Liver (tissue), 9 donors: ENCODE measurements around the gene STK39. TPM values are rescaled to one million over a fixed set of nuclear protein-coding genes. Genes with fewer than 3 reads are reported as not detected.

Experiments
- DNase-seq: peaks from one replicate; pipeline ENCODE4 v3.0.0-alpha.2; 2017; ENCODE audit warnings: low spot score
- H3K27ac ChIP-seq, 2 donors: one replicate each; pipeline ENCODE4 v1.7.0; 2013; ENCODE audit warnings: inconsistent platforms in 2 of 2, low read length in 2 of 2, control low read depth in 1 of 2, low read depth in 1 of 2, mild to moderate bottlenecking in 1 of 2
- H3K27me3 ChIP-seq, 4 donors: one replicate each; pipeline versions ENCODE4 v1.6.1 to v1.7.0; 2013; ENCODE audit warnings: low read length in 3 of 4, inconsistent platforms in 1 of 4, mild to moderate bottlenecking in 1 of 4, moderate library complexity in 1 of 4; ENCODE audit not compliant: control insufficient read depth in 4 of 4, insufficient read depth in 4 of 4
- H3K36me3 ChIP-seq, 4 donors: one replicate each; pipeline versions ENCODE4 v1.6.1 to v1.7.0; 2013; ENCODE audit warnings: low read length in 3 of 4, mild to moderate bottlenecking in 3 of 4, low read depth in 1 of 4, moderate library complexity in 1 of 4; ENCODE audit not compliant: control insufficient read depth in 4 of 4, insufficient read depth in 3 of 4
- H3K4me1 ChIP-seq, 4 donors: one replicate each; pipeline versions ENCODE4 v1.6.1 to v1.7.0; 2013; ENCODE audit warnings: low read length in 3 of 4, mild to moderate bottlenecking in 3 of 4, moderate library complexity in 1 of 4; ENCODE audit not compliant: control insufficient read depth in 4 of 4, insufficient read depth in 4 of 4
- H3K4me3 ChIP-seq, 3 donors: one replicate each; pipeline versions ENCODE4 v1.6.1 to v1.7.0; 2013; ENCODE audit warnings: low read length in 3 of 3, control low read depth in 1 of 3, low read depth in 1 of 3, mild to moderate bottlenecking in 1 of 3
- H3K9ac ChIP-seq, 2 donors: one replicate each; pipeline ENCODE4 v1.7.0; 2013; ENCODE audit warnings: low read length in 2 of 2, mild to moderate bottlenecking in 2 of 2, moderate library complexity in 2 of 2, control low read depth in 1 of 2, low read depth in 1 of 2
- H3K9me3 ChIP-seq, 4 donors: one replicate each; pipeline versions ENCODE4 v1.6.1 to v1.7.0; 2013; ENCODE audit warnings: low read length in 3 of 4; ENCODE audit not compliant: control insufficient read depth in 4 of 4
- EGR1 ChIP-seq, 2 donors: IDR thresholded peaks; 2 replicates each; pipeline ENCODE4 v1.6.1; 2016 to 2018; ENCODE audit warnings: antibody characterized with exemption in 2 of 2, low read depth in 2 of 2
- FOXA1 ChIP-seq: IDR thresholded peaks from 2 replicates; pipeline ENCODE4 v1.6.1; 2016; ENCODE audit warnings: antibody characterized with exemption
- FOXA2 ChIP-seq: IDR thresholded peaks from 2 replicates; pipeline ENCODE4 v1.6.1; 2016; ENCODE audit warnings: antibody characterized with exemption
- GABPA ChIP-seq, 2 donors: IDR thresholded peaks in 1 of 2; conservative IDR thresholded peaks in 1 of 2; 2 replicates each; pipeline ENCODE4 v1.6.1; 2016; ENCODE audit warnings: antibody characterized with exemption in 2 of 2, mild to moderate bottlenecking in 1 of 2, moderate library complexity in 1 of 2
- HNF4A ChIP-seq, 2 donors: conservative IDR thresholded peaks; 2 replicates each; pipeline ENCODE4 v1.6.1; 2016; ENCODE audit warnings: antibody characterized with exemption in 2 of 2, mild to moderate bottlenecking in 2 of 2
- HNF4G ChIP-seq: IDR thresholded peaks from 2 replicates; pipeline ENCODE4 v1.6.1; 2016; ENCODE audit warnings: antibody characterized with exemption
- JUND ChIP-seq, 2 donors: IDR thresholded peaks; 2 replicates each; pipeline ENCODE4 v1.6.1; 2016; ENCODE audit warnings: antibody characterized with exemption in 2 of 2
- NR2F2 ChIP-seq: IDR thresholded peaks from 2 replicates; pipeline ENCODE4 v1.6.1; 2016; ENCODE audit warnings: antibody characterized with exemption
- RAD21 ChIP-seq, 2 donors: IDR thresholded peaks; 2 replicates each; pipeline ENCODE4 v1.6.1; 2016; ENCODE audit warnings: antibody characterized with exemption in 2 of 2, mild to moderate bottlenecking in 2 of 2
- RXRA ChIP-seq, 2 donors: IDR thresholded peaks; 2 replicates each; pipeline ENCODE4 v1.6.1; 2017 to 2018; ENCODE audit warnings: antibody characterized with exemption in 2 of 2, mild to moderate bottlenecking in 1 of 2
- SP1 ChIP-seq: IDR thresholded peaks from 2 replicates; pipeline ENCODE4 v1.6.1; 2018; ENCODE audit warnings: antibody characterized with exemption, mild to moderate bottlenecking
- TAF1 ChIP-seq: conservative IDR thresholded peaks from 2 replicates; pipeline ENCODE4 v1.6.1; 2016; ENCODE audit warnings: antibody characterized with exemption, mild to moderate bottlenecking
- YY1 ChIP-seq: IDR thresholded peaks from 2 replicates; pipeline ENCODE4 v1.6.1; 2016; ENCODE audit warnings: antibody characterized with exemption, mild to moderate bottlenecking
- WGBS: extraction: QIAGEN DNeasy Blood & Tissue Kit; methylation state at CpG from one replicate; pipeline ENCODE4 v1.1.7; 2013; 5-methylcytosine and 5-hydroxymethylcytosine counted together
- polyA plus RNA-seq, 2 donors: library from polyadenylated mRNA; stranded (reverse) in 1 of 2; unstranded in 1 of 2; fragments of 200-250 nt in 1 of 2; fragments of >200 nt in 1 of 2; fragmentation: Nextera tagmentation in 1 of 2; extraction: Ambion mirVana in 1 of 2; gene quantifications; one replicate each; pipeline versions ENCODE4 v1.2.1 to v1.2.3, GENCODE V29; 2013 to 2015
- total RNA-seq, 2 donors: library from RNA; depleted of rRNA; stranded (reverse); fragments of >200 nt; gene quantifications; one replicate each; pipeline ENCODE4 v1.2.3, GENCODE V29; 2014
- TF ChIP-seq, protein P1 (sequence below): fragments of 150-350 bp; IDR thresholded peaks from 2 replicates; pipeline ENCODE4 v1.5.1; 2017; ENCODE audit warnings: improper control_type of control experiment, low read depth, low read length; ENCODE audit not compliant: missing input control
- TF ChIP-seq, protein P2 (sequence below): IDR thresholded peaks from 2 replicates; pipeline ENCODE4 v1.6.1; 2016; ENCODE audit warnings: antibody characterized with exemption
- TF ChIP-seq, protein P3 (sequence below): IDR thresholded peaks from 2 replicates; pipeline ENCODE4 v1.6.1; 2016; ENCODE audit warnings: antibody characterized with exemption
- TF ChIP-seq, protein P4 (sequence below): IDR thresholded peaks from 2 replicates; pipeline ENCODE4 v1.6.1; 2016; ENCODE audit warnings: antibody characterized with exemption, mild to moderate bottlenecking
- TF ChIP-seq, protein P5 (sequence below): IDR thresholded peaks from 2 replicates; pipeline ENCODE4 v1.6.1; 2016; ENCODE audit warnings: antibody characterized with exemption
- donor health status: healthy.
- donor health status: healthy.
- donor health status: healthy.
- donor health status: healthy.
- donor health status: healthy.

STK39 gene
- total and polyA plus RNA-seq, 4 donors = 0.29 to 1.8 (median 0.73) TPM

DNA sequence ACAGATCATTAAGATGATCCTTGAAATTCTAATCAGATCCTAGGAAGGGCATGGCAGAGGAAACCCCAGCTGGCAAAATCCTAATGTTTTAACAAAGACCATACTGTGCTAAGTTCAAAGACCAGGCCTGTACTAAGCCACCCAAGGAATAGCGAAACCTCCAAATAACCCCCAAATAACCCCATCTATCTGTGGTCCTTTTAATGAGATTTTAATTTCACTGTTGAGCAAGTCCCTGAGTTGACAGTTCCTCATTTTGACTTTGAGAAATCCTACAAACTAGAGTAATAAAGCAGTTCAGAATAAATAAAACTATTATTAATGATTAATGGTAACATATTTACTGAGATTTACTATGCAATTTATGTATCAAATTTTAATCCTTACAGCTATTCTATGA lies 259.8 kb downstream of the STK39 start:
- H3K27me3 ChIP-seq = no peaks in the 10 kb centered on the region
- H3K36me3 ChIP-seq = no peaks in the 10 kb centered on the region
- H3K9ac ChIP-seq = no peak overlapping the region
- no peak overlapping the region for H3K27ac ChIP-seq
- H3K9me3 ChIP-seq = no peaks in the 10 kb centered on the region
- TF ChIP-seq RXRA (IDR thresholded peaks at IDR 0.05) = no peak
- TF ChIP-seq FOXA1 = no peak
- no peak for TF ChIP-seq RAD21 (IDR thresholded peaks at IDR 0.05)
- no peak for TF ChIP-seq GABPA (IDR thresholded peaks at IDR 0.05 in 1 of 2, conservative IDR thresholded peaks at IDR 0.05 in 1 of 2)
- no peak for TF ChIP-seq JUND (IDR thresholded peaks at IDR 0.05)
- no peak for TF ChIP-seq SP1
- TF ChIP-seq, protein P1, sequence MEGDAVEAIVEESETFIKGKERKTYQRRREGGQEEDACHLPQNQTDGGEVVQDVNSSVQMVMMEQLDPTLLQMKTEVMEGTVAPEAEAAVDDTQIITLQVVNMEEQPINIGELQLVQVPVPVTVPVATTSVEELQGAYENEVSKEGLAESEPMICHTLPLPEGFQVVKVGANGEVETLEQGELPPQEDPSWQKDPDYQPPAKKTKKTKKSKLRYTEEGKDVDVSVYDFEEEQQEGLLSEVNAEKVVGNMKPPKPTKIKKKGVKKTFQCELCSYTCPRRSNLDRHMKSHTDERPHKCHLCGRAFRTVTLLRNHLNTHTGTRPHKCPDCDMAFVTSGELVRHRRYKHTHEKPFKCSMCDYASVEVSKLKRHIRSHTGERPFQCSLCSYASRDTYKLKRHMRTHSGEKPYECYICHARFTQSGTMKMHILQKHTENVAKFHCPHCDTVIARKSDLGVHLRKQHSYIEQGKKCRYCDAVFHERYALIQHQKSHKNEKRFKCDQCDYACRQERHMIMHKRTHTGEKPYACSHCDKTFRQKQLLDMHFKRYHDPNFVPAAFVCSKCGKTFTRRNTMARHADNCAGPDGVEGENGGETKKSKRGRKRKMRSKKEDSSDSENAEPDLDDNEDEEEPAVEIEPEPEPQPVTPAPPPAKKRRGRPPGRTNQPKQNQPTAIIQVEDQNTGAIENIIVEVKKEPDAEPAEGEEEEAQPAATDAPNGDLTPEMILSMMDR = no peak
- TF ChIP-seq, protein P2, sequence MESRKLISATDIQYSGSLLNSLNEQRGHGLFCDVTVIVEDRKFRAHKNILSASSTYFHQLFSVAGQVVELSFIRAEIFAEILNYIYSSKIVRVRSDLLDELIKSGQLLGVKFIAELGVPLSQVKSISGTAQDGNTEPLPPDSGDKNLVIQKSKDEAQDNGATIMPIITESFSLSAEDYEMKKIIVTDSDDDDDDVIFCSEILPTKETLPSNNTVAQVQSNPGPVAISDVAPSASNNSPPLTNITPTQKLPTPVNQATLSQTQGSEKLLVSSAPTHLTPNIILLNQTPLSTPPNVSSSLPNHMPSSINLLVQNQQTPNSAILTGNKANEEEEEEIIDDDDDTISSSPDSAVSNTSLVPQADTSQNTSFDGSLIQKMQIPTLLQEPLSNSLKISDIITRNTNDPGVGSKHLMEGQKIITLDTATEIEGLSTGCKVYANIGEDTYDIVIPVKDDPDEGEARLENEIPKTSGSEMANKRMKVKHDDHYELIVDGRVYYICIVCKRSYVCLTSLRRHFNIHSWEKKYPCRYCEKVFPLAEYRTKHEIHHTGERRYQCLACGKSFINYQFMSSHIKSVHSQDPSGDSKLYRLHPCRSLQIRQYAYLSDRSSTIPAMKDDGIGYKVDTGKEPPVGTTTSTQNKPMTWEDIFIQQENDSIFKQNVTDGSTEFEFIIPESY = no peak
- no peak for TF ChIP-seq YY1
- TF ChIP-seq TAF1 = no peak
- no peak for TF ChIP-seq NR2F2
- no peak overlapping the region for H3K4me3 ChIP-seq
- WGBS = 93% methylated on average over 1 of the region's 1 CpG
- no peak for DNase-seq
- H3K4me1 ChIP-seq = no peaks in the 10 kb centered on the region

DNA sequence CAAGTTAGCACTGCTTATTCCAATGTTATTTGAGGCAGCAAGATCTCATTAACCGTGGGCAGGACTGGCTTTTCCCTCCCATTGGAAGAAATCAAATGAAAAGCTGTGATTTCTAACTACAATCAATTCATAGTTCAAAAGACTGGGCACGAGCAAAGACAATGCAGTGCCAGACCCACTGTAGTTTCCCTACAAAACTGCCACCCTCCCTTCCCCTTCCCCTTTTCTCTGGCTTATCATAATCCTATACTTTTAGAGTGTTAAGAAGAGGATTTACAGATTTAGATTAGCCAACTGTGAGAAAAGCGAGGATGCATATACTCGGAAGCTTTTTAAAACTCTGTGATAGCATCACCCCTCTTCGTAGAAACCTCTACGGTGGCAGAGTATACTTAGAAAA lies 260.4 kb downstream of the STK39 start:
- WGBS = 91% methylated on average over 6 of the region's 6 CpGs
- TF ChIP-seq, protein P3, sequence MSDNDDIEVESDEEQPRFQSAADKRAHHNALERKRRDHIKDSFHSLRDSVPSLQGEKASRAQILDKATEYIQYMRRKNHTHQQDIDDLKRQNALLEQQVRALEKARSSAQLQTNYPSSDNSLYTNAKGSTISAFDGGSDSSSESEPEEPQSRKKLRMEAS = no peak
- no peak for TF ChIP-seq NR2F2
- TF ChIP-seq FOXA2 = no peak
- TF ChIP-seq, protein P2 = no peak
- TF ChIP-seq RXRA (IDR thresholded peaks at IDR 0.05) = no peak
- no peak for TF ChIP-seq HNF4A (conservative IDR thresholded peaks at IDR 0.05)
- no peak for TF ChIP-seq GABPA (IDR thresholded peaks at IDR 0.05 in 1 of 2, conservative IDR thresholded peaks at IDR 0.05 in 1 of 2)
- no peak for TF ChIP-seq EGR1 (IDR thresholded peaks at IDR 0.05; ENCODE audit: low read depth in 2 of 2)
- TF ChIP-seq, protein P1 = no peak
- TF ChIP-seq RAD21 (IDR thresholded peaks at IDR 0.05) = no peak
- TF ChIP-seq SP1 = no peak
- TF ChIP-seq HNF4G = no peak
- TF ChIP-seq TAF1 = no peak
- TF ChIP-seq, protein P4, sequence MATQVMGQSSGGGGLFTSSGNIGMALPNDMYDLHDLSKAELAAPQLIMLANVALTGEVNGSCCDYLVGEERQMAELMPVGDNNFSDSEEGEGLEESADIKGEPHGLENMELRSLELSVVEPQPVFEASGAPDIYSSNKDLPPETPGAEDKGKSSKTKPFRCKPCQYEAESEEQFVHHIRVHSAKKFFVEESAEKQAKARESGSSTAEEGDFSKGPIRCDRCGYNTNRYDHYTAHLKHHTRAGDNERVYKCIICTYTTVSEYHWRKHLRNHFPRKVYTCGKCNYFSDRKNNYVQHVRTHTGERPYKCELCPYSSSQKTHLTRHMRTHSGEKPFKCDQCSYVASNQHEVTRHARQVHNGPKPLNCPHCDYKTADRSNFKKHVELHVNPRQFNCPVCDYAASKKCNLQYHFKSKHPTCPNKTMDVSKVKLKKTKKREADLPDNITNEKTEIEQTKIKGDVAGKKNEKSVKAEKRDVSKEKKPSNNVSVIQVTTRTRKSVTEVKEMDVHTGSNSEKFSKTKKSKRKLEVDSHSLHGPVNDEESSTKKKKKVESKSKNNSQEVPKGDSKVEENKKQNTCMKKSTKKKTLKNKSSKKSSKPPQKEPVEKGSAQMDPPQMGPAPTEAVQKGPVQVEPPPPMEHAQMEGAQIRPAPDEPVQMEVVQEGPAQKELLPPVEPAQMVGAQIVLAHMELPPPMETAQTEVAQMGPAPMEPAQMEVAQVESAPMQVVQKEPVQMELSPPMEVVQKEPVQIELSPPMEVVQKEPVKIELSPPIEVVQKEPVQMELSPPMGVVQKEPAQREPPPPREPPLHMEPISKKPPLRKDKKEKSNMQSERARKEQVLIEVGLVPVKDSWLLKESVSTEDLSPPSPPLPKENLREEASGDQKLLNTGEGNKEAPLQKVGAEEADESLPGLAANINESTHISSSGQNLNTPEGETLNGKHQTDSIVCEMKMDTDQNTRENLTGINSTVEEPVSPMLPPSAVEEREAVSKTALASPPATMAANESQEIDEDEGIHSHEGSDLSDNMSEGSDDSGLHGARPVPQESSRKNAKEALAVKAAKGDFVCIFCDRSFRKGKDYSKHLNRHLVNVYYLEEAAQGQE = no peak
- no peak for TF ChIP-seq FOXA1
- TF ChIP-seq, protein P5, sequence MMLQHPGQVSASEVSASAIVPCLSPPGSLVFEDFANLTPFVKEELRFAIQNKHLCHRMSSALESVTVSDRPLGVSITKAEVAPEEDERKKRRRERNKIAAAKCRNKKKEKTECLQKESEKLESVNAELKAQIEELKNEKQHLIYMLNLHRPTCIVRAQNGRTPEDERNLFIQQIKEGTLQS = no peak
- no peak for TF ChIP-seq JUND (IDR thresholded peaks at IDR 0.05)
- no peak for TF ChIP-seq YY1
- no peak overlapping the region for H3K9ac ChIP-seq

More for the DNA sequence above, 260.4 kb downstream of the STK39 start:
- Histone ChIP-seq H3K4me3 (no peak overlapping the region), H3K36me3 (no peaks in the 10 kb centered on the region), H3K4me1 (no peaks in the 10 kb centered on the region), H3K9me3 (no peaks in the 10 kb centered on the region), H3K27me3 (no peaks in the 10 kb centered on the region), H3K27ac (no peak overlapping the region)
- DNase-seq = no peak
